ENCODE results near the gene TH.
"Not testable (repeated sequence)": the region's sequence is repeated elsewhere in the genome, so short reads cannot be mapped to it uniquely, and the experiment has no call there.

Gene TH

DNA sequence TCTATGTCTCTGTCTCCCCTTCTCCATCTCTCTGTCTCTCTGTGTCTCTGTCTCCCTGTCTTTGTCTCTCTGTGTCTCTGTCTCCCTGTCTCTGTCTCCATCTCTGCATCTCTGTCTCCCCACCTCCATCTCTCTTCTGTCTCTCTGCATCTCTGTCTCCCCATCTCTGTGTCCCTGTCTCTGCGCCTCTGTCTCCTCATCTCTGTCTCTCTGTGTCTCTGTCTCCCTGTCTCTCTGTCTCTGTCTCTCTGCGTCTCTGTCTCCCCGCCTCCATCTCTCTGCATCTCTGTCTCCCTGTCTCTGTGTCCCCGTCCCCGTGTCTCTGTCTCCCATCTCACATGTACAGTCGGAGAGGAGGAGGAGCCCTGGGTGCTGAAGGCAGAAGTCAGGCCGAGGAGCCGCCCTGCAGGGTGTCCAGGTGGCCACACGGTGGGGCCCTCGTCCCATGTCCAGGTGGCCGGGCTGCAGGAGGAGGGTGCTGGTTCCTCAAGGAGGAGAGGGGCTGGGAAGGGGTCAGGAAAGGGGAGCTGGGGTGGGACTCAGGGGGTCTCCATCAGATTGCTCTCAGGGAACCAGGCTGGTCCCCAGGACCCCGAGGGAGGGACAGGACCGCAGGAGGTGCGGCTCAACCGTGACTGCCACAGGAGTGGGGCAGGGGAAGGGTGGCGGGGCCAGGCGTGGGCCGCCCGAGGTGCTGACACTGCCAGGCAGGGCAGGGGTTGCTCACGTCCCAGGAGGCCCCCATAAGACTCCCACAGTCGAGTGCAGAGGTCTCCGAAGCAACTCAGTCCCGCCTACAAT, 25.6 kb upstream of the TH start:
- peaks cover 17 to 22% of the 10 kb centered on the region in 2 donors for H3K4me1 Mint-ChIP-seq (ENCODE audit: low read depth in 2 of 2)
- H3K4me3 Mint-ChIP-seq = no peak overlapping the region
- peak; percentile 71 to 75 (median 72) for DNase-seq
- ATAC-seq (replicated peaks) = peak; percentile 93
- H3K27me3 Mint-ChIP-seq = peaks cover 11 to 17% of the 10 kb centered on the region in 2 donors
- peaks cover 1 to 8% of the 10 kb centered on the region in 2 donors for H3K9me3 Mint-ChIP-seq
- H3K36me3 Mint-ChIP-seq (ENCODE audit: insufficient read depth) = no peaks in the 10 kb centered on the region
- peak overlapping the region in 1 of 2 donors; percentile 29 for H3K27ac Mint-ChIP-seq

DNA sequence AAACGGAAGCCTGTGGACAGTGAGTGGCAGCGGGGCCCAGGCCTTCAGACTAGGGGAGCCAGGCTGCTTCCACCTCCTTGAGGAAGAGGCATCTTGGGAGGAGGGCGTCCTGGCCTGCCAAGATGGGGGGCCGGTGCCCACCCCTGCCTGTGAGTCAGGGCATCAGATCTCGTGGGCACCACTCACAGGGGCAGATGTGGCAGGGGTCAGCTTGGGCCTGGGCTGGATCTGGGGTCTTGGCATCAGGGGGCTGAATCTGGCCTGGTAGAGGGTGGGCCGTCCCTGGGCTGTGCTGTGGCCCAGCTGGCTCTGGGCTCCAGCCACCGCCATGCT, 24.1 kb upstream of the TH start:
- Mint-ChIP-seq H3K4me1 (ENCODE audit: low read depth in 2 of 2) (peaks cover 17 to 22% of the 10 kb centered on the region in 2 donors), H3K4me3 (no peak overlapping the region), H3K9me3 (peaks cover 0 to 1% of the 10 kb centered on the region in 2 donors), H3K27me3 (peaks cover 19 to 22% of the 10 kb centered on the region in 2 donors), H3K36me3 (ENCODE audit: insufficient read depth) (no peaks in the 10 kb centered on the region), H3K27ac (no peak overlapping the region)
- ATAC-seq (replicated peaks) (no peak), DNase-seq (no peak)

DNA sequence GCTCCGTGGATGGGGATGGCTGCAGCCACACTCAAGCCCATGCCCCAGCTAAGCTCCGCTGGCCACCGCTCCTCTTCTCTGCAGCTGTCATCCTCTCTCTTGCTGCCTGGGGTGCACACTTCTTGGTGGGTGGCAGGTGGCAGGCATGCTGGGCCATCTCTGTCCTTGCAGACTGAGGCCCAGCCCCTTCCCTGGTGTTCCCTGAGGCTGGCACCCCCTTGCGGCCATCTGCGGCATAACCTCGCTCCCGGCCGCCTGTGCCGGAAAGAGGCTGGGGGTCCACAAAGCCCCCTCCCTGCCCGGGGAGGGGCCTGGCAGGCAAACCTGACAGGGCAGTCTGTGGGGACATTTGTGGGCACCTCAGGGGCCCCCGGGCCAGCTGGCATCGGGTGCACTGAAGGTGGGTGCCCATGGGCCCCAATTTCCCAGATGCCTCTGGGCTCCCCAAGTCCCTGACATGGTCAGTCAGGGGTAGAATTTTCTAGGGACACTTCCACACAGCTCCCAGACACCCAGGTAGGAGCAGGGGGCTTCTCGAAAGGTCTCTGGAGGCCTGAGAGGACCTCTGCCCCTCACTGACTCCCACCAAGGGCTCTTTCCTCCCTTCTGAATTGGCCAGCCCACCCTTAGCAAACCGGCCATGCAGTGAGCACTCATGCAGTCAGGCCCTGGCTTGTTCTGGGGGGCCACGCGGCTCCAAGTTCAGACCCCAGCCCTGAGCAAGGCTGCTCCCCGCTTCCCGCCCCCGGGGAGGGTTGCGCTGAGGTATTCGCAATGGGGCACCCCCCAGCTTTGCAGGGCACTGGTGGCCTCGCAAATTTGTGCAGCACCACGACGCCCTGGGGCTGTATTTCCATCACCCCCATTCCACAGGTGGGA, 23.5 kb upstream of the TH start:
- H3K4me3 Mint-ChIP-seq = no peak overlapping the region
- DNase-seq = peak; percentile 51 to 55 (median 54)
- peak; percentile 45 for ATAC-seq (replicated peaks)
- H3K4me1 Mint-ChIP-seq (ENCODE audit: low read depth in 2 of 2) = peaks cover 17 to 22% of the 10 kb centered on the region in 2 donors
- H3K36me3 Mint-ChIP-seq (ENCODE audit: insufficient read depth) = no peaks in the 10 kb centered on the region
- no peaks in the 10 kb centered on the region for H3K9me3 Mint-ChIP-seq
- H3K27me3 Mint-ChIP-seq = peaks cover 23 to 27% of the 10 kb centered on the region in 2 donors
- H3K27ac Mint-ChIP-seq = no peak overlapping the region

DNA sequence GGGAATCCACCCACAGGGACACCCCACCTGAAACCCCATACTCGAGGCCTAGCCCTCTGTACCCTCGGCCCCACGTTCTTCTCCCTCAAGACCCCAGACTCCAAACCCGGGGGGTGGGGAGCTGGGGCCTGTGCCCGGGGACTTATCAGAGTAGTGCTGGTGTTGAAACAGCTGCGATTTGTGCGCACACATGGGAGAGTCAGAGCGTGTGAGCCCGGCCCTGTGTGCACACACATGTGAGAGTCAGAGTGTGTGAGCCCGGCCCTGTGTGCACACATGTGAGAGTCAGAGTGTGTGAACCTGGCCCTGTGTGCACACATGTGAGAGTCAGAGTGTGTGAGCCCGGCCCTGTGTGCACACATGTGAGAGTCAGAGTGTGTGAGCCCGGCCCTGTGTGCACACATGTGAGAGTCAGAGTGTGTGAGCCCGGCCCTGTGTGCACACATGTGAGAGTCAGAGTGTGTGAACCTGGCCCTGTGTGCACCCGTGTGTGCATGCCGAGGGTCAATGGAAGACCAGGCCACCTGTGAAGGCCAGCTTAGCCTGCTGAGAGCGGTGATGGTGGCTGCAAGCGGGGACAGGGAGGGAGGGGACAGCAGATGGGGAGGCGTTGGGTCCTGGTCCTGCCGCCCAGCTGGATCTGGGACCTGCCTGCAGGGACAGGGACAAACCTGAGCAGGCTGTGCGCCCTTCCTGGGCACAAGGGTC, 22.4 kb upstream of the TH start:
- not testable (repeated sequence) for ATAC-seq (replicated peaks)

DNA sequence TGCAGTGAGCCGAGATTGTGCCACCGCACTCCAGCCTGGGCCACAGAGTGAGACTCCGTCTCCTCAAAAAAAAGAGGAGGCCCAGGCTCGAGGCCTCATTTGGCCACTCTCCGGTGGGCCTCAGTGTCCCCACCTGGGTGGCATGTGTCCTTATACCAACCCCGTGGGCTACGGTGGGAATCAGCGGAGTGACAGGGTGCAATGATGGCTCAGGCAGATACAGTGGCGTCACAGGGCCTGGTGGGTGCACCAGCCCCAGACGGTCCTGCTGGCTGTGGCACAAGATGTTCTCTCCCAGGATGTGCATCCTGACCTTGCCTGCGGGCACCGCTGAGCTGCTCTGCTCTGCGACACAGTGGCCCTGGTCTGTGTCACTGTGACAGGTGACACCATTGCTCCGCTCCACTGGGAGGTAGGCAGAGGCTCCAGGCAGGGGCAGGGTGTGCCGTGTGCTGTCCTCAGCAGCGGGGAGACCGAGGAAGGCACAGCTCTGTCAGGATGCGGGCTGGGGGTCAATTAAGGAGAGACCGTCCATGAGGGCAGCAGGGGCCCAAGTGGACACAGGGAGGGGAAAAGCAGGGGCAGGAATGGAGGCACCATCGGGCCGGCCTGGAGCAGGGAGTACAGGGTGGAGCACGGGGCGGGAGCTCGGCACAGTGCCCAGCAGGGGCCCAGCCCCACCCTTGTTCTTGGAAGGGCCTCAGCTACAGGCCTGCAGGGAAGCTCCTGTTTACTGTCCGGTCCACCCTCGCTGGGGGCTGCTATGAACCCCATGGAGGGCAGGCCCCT, 21.7 kb upstream of the TH start:
- DNase-seq (no peak), ATAC-seq (replicated peaks) (no peak)
- Mint-ChIP-seq H3K4me1 (ENCODE audit: low read depth in 2 of 2) (peaks cover 17 to 19% of the 10 kb centered on the region in 2 donors), H3K4me3 (no peak overlapping the region), H3K27ac (no peak overlapping the region), H3K9me3 (no peaks in the 10 kb centered on the region), H3K36me3 (ENCODE audit: insufficient read depth) (no peaks in the 10 kb centered on the region), H3K27me3 (peaks cover 28 to 35% of the 10 kb centered on the region in 2 donors)

More for the DNA sequence above, 22.4 kb upstream of the TH start:
- H3K9me3 Mint-ChIP-seq; H3K36me3 Mint-ChIP-seq (ENCODE audit: insufficient read depth); H3K27ac Mint-ChIP-seq; H3K4me3 Mint-ChIP-seq; DNase-seq: not testable (repeated sequence)
- H3K27me3 Mint-ChIP-seq = peaks cover 28 to 34% of the 10 kb centered on the region in 2 donors
- peaks cover 17 to 22% of the 10 kb centered on the region in 2 donors for H3K4me1 Mint-ChIP-seq (ENCODE audit: low read depth in 2 of 2)

DNA sequence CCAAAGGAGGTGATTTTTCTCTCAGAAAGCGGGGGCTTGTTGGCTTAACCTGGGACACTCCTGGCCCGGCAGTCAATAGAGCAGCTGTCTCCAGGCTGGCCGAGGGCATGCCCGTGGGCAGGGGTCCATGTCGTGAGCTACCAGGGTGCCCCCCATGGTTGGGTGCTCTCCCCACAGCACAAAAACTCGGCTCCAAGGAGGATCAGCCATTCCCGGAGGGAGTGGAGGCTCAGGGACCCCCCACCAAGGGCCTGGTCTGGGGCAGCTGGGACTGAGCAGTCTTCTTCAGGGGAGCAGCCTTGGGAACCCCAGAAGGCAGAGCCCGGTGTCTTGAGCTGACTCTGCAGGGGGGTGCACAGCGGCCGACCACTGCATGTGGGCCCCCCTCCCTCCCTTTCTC, 20.8 kb upstream of the TH start:
- Mint-ChIP-seq H3K4me3 (no peak overlapping the region), H3K27me3 (peaks cover 28 to 35% of the 10 kb centered on the region in 2 donors), H3K36me3 (ENCODE audit: insufficient read depth) (no peaks in the 10 kb centered on the region), H3K9me3 (no peaks in the 10 kb centered on the region), H3K4me1 (ENCODE audit: low read depth in 2 of 2) (peaks cover 17% of the 10 kb centered on the region in 2 donors), H3K27ac (no peak overlapping the region)
- no peak for DNase-seq
- no peak for ATAC-seq (replicated peaks)

DNA sequence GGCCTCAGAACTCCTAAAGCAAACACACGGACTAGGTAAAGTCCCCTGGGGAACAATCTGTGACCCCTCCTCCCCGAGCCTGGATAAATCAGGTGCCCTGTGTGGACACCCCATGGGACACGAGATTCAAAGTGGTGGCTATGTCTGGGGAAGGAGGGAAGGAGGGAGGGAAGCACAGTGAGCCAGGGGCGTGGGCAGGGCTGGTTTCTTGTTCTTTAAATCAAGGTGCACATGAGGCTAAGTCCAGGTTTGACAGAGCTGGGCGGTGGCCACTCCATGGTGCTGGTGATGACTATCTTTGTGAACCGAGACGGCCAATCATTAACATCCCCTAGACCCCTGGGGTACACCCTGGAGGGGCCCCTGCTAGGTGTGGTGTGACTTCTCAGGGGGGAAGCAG, 20.3 kb upstream of the TH start:
- Mint-ChIP-seq H3K36me3 (ENCODE audit: insufficient read depth) (no peaks in the 10 kb centered on the region), H3K9me3 (no peaks in the 10 kb centered on the region), H3K4me3 (no peak overlapping the region), H3K27ac (no peak overlapping the region), H3K4me1 (ENCODE audit: low read depth in 2 of 2) (peaks cover 12 to 13% of the 10 kb centered on the region in 2 donors), H3K27me3 (peaks cover 27 to 35% of the 10 kb centered on the region in 2 donors)
- ATAC-seq (replicated peaks) (no peak), DNase-seq (no peak)

DNA sequence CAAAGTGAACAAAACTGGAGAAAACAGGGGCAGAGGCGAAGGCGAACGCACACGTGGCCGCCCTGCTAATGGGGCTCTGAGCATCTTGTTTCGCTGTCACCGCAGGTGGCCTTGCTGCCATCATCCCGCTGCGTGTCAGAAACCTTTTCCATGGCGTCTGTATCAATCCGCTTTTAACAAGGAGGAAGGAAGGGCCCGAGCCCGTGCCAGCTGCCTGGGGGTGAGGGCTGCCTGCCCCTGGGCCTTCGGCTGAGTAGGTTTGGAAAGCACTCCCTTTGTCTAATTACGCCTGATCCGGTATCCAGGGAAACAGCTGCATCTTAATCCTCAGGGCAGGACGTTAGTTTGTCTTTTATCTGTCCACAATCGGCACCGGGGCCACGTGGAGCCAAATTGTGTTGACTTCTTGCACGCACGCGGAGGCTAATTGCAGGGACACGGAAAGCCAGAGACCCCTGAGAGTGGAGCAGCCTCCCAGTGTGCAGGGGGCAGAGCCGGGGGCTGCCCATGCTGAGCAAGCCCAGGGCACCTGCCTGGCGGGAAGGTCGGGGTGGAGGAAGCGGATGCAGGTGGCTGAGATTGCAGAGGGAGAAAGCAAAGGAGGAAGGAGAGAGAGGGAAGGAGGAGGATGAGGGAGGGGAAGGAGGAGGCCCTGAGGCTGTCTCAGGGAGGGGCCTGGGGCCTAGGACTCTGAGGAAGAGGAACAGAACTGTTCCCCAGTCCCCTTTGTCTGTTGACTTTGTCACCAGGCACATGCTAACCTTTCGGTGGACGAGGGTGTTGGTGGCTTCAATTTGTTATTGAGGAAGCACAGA, 19.2 kb upstream of the TH start:
- Mint-ChIP-seq H3K4me1 (ENCODE audit: low read depth in 2 of 2) (peaks cover 3 to 5% of the 10 kb centered on the region in 2 donors), H3K4me3 (no peak overlapping the region), H3K9me3 (no peaks in the 10 kb centered on the region), H3K27me3 (peaks cover 17 to 25% of the 10 kb centered on the region in 2 donors), H3K27ac (no peak overlapping the region), H3K36me3 (ENCODE audit: insufficient read depth) (no peaks in the 10 kb centered on the region)
- no peak for DNase-seq
- ATAC-seq (replicated peaks) = peak; percentile 19

DNA sequence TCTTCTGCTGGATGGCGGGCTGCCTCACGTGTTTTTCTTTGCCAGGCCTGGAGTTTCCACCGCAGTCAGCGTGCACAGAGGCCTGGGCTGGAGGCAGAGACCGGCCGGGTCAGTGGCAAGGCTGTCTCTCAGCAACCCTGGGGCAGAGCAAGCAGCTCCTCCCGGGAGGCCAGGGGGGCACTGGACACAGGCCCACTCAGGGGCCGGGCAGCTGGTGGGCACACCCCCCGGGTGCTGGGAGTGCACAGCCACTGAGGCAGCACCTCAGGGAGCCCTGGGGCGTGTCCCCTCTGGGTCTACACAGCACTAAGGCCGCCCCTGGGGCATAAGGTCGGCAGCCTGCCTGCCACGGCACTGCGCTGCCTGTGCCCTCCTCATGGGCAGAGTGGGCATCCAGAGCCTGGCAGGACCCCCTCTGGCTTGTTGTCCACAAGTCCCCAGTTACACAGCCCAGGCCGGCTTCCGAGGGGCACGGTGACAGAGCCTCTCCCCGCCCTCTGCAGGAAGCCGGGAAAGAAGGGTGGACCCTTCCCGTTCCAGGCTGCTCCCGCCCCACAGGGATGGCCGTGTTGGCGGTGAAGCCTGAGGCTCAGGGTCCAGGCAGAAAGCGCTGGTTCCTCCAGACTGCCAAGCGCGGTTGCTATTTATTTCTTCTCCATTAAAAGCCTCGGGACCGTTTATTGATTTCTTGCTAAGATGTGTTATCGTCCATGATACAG, 18.5 kb upstream of the TH start:
- DNase-seq (no peak), ATAC-seq (replicated peaks) (no peak)
- Mint-ChIP-seq H3K9me3 (no peaks in the 10 kb centered on the region), H3K4me1 (ENCODE audit: low read depth in 2 of 2) (peaks cover 2 to 3% of the 10 kb centered on the region in 2 donors), H3K27ac (no peak overlapping the region), H3K4me3 (no peak overlapping the region), H3K27me3 (peaks cover 21 to 28% of the 10 kb centered on the region in 2 donors), H3K36me3 (ENCODE audit: insufficient read depth) (no peaks in the 10 kb centered on the region)

DNA sequence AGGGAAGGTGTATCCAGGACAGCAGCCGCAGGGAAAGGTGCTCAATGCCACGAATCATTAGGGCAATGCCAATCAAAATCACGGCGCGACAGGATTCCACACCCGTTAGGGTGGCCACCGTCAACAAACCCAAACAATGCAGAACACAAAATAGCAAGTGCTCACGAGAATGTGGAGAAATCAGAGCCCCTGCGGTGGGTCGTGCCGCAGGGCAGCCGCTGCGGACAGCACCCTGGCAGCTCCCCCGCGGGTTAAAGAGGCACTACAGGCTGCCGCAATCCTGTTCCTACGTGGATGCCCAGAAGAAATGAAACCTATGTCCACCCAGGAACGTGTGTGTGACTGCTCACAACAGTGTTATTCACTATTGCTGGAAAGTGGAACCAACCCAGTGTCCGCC, 17.1 kb upstream of the TH start:
- no peak overlapping the region for H3K27ac Mint-ChIP-seq
- DNase-seq = no peak
- ATAC-seq (replicated peaks) = no peak
- no peaks in the 10 kb centered on the region for H3K9me3 Mint-ChIP-seq
- no peaks in the 10 kb centered on the region for H3K4me1 Mint-ChIP-seq (ENCODE audit: low read depth in 2 of 2)
- H3K4me3 Mint-ChIP-seq = no peak overlapping the region
- peaks cover 27 to 35% of the 10 kb centered on the region in 2 donors for H3K27me3 Mint-ChIP-seq
- H3K36me3 Mint-ChIP-seq (ENCODE audit: insufficient read depth) = no peaks in the 10 kb centered on the region

DNA sequence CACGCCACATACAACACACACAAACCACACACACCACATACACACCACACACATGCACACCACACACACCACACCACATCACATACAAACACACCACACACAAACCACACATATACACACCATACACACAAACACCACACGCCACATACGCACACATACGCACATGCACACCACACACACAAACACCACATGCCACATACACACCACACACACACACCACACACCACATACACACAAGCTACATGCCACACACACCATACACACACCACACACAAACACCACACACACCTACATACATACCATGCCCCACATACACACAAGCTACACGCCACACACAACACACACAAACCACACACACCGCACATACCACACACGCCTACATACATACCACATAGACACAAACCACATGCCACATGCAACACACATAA, 15.7 kb upstream of the TH start:
- no peak overlapping the region for H3K4me3 Mint-ChIP-seq
- H3K9me3 Mint-ChIP-seq = no peaks in the 10 kb centered on the region
- ATAC-seq (replicated peaks) = no peak
- DNase-seq = no peak
- no peak overlapping the region for H3K27ac Mint-ChIP-seq
- H3K36me3 Mint-ChIP-seq (ENCODE audit: insufficient read depth) = no peaks in the 10 kb centered on the region
- H3K4me1 Mint-ChIP-seq (ENCODE audit: low read depth in 2 of 2) = peaks cover 0 to 2% of the 10 kb centered on the region in 2 donors
- H3K27me3 Mint-ChIP-seq = peaks cover 27 to 29% of the 10 kb centered on the region in 2 donors

Measured in effector memory CD8-positive, alpha-beta T cell (primary cell).